ENCODE measurements around the gene MFAP3. TPM values are rescaled to one million over a fixed set of nuclear protein-coding genes. Genes with fewer than 3 reads are reported as not detected.

MFAP3 gene
- total RNA-seq (24.2 TPM), polyA plus RNA-seq (3.5 TPM)
- long read RNA-seq, donor 1, result 0 reads
- long read RNA-seq, donor 2, result 0 reads
- long read RNA-seq, donor 3, result 0 reads
- long read RNA-seq, donor 4, partial matches to known transcripts, result 0 of 1 reads
- long read RNA-seq, donor 4, other reads (novel, unspliced or antisense), result 0 of 1 reads
- long read RNA-seq, donor 5, transcript MFAP3-212 (3 exons, 643 nt), result major isoform, 8 of 9 reads
- long read RNA-seq, donor 5, partial matches to known transcripts, result 0 of 9 reads
- long read RNA-seq, donor 5, other reads (novel, unspliced or antisense), result 0 of 9 reads
- long read RNA-seq, donor 6, partial matches to known transcripts, result 0 of 3 reads
- long read RNA-seq, donor 6, other reads (novel, unspliced or antisense), result 0 of 3 reads
- long read RNA-seq, donor 7, partial matches to known transcripts, result 0 of 3 reads
- long read RNA-seq, donor 7, other reads (novel, unspliced or antisense), result 0 of 3 reads
- long read RNA-seq, donor 8, partial matches to known transcripts, result 0 of 2 reads
- long read RNA-seq, donor 8, other reads (novel, unspliced or antisense), result 0 of 2 reads
- long read RNA-seq, donor 9, partial matches to known transcripts, result 0 of 2 reads
- long read RNA-seq, donor 9, other reads (novel, unspliced or antisense), result 0 of 2 reads
- long read RNA-seq, donor 10, partial matches to known transcripts, result 0 of 5 reads
- long read RNA-seq, donor 10, other reads (novel, unspliced or antisense), result 0 of 5 reads

DNA sequence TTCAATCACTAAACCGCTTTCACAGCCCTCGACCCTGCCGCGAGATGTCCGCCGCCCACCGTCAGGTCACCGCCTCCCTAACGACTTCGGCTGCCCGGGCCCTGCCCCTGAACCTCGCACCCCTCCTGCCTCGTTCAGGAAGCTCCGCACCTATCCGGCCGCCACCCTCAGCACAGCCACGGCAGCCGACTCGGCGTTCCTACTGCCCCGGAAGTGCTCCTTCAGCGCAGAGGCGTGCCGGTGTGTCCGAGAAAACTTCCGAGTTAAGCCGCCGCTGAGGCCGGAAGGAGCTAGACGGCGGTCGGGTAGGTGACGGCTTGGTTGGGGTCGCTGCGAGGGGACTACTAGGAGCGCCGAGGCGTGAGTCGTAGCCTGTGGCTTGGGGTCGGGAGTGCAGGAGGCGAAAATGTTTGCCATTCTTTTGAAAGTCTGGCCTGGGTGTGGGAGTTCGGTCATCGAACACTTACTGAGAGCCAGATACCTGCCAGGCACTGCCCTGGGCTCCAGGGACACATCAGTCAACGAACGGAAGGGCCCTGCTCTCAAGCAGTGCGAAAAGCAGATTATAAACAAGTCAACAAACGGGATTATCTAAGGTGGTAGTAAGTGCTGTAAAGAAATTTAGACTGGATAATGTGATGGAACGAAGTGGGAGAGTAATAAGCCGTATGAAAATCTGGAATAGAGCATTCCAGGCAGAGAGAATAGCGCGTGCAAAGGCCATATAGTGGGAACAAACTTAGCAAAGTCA, at the start of gene MFAP3, which contains the start of gene FAM114A2:
MFAP3 (plus strand) TSS at position 261 of the 751 bp plus-strand sequence. CDS start 10,756 bp downstream, outside the sequence.
FAM114A2 (minus strand) TSS at position 204 of the 751 bp plus-strand sequence. CDS start 3,957 bp downstream, outside the sequence.
- WGBS, result 2% methylated on average over 51 of the region's 51 CpGs
- H3K4me1 ChIP-seq (ENCODE audit: control insufficient read depth in 2 of 2, insufficient read depth in 2 of 2, low read length in 2 of 2), result no peaks in the 10 kb centered on the region
- DNase-seq (ENCODE audit: low read depth in 6 of 9, low spot score in 9 of 9), result peak; percentile 66 to 92 (median 75)

GRCh38 chr5:153991168-153991567, 47.6 kb upstream of the MFAP3 start:
- Histone ChIP-seq H3K36me3 (ENCODE audit: control insufficient read depth in 2 of 2, insufficient read depth in 2 of 2, low read length in 1 of 2) (peaks cover 0 to 6% of the 10 kb centered on the region in 2 donors), H3K4me3 (ENCODE audit: low read length in 2 of 2) (no peak overlapping the region), H3K27me3 (ENCODE audit: control insufficient read depth in 2 of 2, insufficient read depth in 1 of 2, low read length in 1 of 2) (no peaks in the 10 kb centered on the region), H3K9me3 (ENCODE audit: control insufficient read depth in 2 of 2, insufficient read depth in 1 of 2, low read length in 1 of 2) (no peaks in the 10 kb centered on the region), H3K4me1 (ENCODE audit: control insufficient read depth in 2 of 2, insufficient read depth in 2 of 2, low read length in 2 of 2) (no peaks in the 10 kb centered on the region), H3K27ac (ENCODE audit: low read depth in 1 of 2, low read length in 1 of 2) (no peak overlapping the region)
- no peak for DNase-seq (ENCODE audit: low read depth in 6 of 9, low spot score in 9 of 9)

More for the DNA sequence above, at the start of gene MFAP3, which contains the start of gene FAM114A2:
- peak within 1 kb of the TSS; percentile 59 to 64 for H3K4me3 ChIP-seq (ENCODE audit: low read length in 2 of 2)
- H3K27me3 ChIP-seq (ENCODE audit: control insufficient read depth in 2 of 2, insufficient read depth in 1 of 2, low read length in 1 of 2), result no peaks in the 10 kb centered on the region
- H3K9me3 ChIP-seq (ENCODE audit: control insufficient read depth in 2 of 2, insufficient read depth in 1 of 2, low read length in 1 of 2), result no peaks in the 10 kb centered on the region
- H3K36me3 ChIP-seq (ENCODE audit: control insufficient read depth in 2 of 2, insufficient read depth in 2 of 2, low read length in 1 of 2), result no peaks in the 10 kb centered on the region
- H3K27ac ChIP-seq (ENCODE audit: low read depth in 1 of 2, low read length in 1 of 2), result peak within 1 kb of the TSS; percentile 86 to 89

DNA sequence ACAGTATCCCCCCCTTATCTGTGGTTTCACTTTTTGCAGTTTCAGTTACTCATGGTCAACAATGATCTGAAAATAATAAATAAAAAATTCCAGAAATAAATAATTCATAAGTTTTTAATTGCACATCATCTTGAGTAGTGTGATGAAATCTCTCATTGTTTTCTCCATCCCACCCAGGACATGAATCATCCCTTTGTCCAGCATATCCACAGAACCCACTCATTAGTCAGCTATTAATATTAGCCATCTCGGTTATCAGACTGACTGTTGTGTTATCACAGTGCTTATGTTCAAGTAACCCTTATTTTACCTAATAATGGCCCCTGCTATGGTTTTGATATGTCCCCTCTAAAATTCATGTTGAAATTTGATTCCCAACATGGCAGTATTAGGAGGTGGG, 40.8 kb upstream of the MFAP3 start:
- no peaks in the 10 kb centered on the region for H3K27me3 ChIP-seq (ENCODE audit: control insufficient read depth in 2 of 2, insufficient read depth in 1 of 2, low read length in 1 of 2)
- H3K9me3 ChIP-seq (ENCODE audit: control insufficient read depth in 2 of 2, insufficient read depth in 1 of 2, low read length in 1 of 2), result no peaks in the 10 kb centered on the region
- no peaks in the 10 kb centered on the region for H3K4me1 ChIP-seq (ENCODE audit: control insufficient read depth in 2 of 2, insufficient read depth in 2 of 2, low read length in 2 of 2)
- H3K4me3 ChIP-seq (ENCODE audit: low read length in 2 of 2), result no peak overlapping the region
- WGBS, result 98% methylated on average over 1 of the region's 1 CpG
- peaks cover 0 to 8% of the 10 kb centered on the region in 2 donors for H3K36me3 ChIP-seq (ENCODE audit: control insufficient read depth in 2 of 2, insufficient read depth in 2 of 2, low read length in 1 of 2)
- H3K27ac ChIP-seq (ENCODE audit: low read depth in 1 of 2, low read length in 1 of 2), result no peak overlapping the region
- no peak for DNase-seq (ENCODE audit: low read depth in 6 of 9, low spot score in 9 of 9)

GRCh38 chr5:153998768-153999167, 40.0 kb upstream of the MFAP3 start:
- peaks cover 0 to 7% of the 10 kb centered on the region in 2 donors for H3K36me3 ChIP-seq (ENCODE audit: control insufficient read depth in 2 of 2, insufficient read depth in 2 of 2, low read length in 1 of 2)
- no peaks in the 10 kb centered on the region for H3K4me1 ChIP-seq (ENCODE audit: control insufficient read depth in 2 of 2, insufficient read depth in 2 of 2, low read length in 2 of 2)
- H3K27me3 ChIP-seq (ENCODE audit: control insufficient read depth in 2 of 2, insufficient read depth in 1 of 2, low read length in 1 of 2), result no peaks in the 10 kb centered on the region
- H3K27ac ChIP-seq (ENCODE audit: low read depth in 1 of 2, low read length in 1 of 2), result no peak overlapping the region
- no peak for DNase-seq (ENCODE audit: low read depth in 6 of 9, low spot score in 9 of 9)
- no peak overlapping the region for H3K4me3 ChIP-seq (ENCODE audit: low read length in 2 of 2)
- 100% methylated on average over 1 of the region's 1 CpG for WGBS
- H3K9me3 ChIP-seq (ENCODE audit: control insufficient read depth in 2 of 2, insufficient read depth in 1 of 2, low read length in 1 of 2), result no peaks in the 10 kb centered on the region

DNA sequence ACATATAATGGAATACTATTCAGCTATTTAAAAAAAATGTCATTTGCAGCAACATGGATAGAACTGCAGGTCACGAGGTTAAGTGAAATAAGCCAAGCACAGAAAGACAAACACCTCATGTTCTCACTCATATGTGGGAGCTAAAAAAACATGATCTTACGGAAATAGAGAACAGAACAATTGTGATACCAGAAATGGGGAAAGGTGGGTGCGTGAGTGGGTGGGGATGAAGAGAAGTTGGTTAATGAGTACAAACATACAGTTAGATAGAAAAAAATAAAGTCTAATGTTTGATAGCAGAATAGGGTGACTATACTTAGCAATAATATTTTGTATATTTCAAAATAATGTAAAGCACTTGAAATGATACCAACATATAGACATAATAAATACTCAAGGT, 38.8 kb upstream of the MFAP3 start:
- WGBS, result 98% methylated on average over 3 of the region's 3 CpGs
- Histone ChIP-seq H3K4me3 (ENCODE audit: low read length in 2 of 2) (no peak overlapping the region), H3K9me3 (ENCODE audit: control insufficient read depth in 2 of 2, insufficient read depth in 1 of 2, low read length in 1 of 2) (no peaks in the 10 kb centered on the region), H3K27ac (ENCODE audit: low read depth in 1 of 2, low read length in 1 of 2) (no peak overlapping the region), H3K4me1 (ENCODE audit: control insufficient read depth in 2 of 2, insufficient read depth in 2 of 2, low read length in 2 of 2) (no peaks in the 10 kb centered on the region), H3K27me3 (ENCODE audit: control insufficient read depth in 2 of 2, insufficient read depth in 1 of 2, low read length in 1 of 2) (no peaks in the 10 kb centered on the region), H3K36me3 (ENCODE audit: control insufficient read depth in 2 of 2, insufficient read depth in 2 of 2, low read length in 1 of 2) (peaks cover 0 to 7% of the 10 kb centered on the region in 2 donors)
- no peak for DNase-seq (ENCODE audit: low read depth in 6 of 9, low spot score in 9 of 9)

DNA sequence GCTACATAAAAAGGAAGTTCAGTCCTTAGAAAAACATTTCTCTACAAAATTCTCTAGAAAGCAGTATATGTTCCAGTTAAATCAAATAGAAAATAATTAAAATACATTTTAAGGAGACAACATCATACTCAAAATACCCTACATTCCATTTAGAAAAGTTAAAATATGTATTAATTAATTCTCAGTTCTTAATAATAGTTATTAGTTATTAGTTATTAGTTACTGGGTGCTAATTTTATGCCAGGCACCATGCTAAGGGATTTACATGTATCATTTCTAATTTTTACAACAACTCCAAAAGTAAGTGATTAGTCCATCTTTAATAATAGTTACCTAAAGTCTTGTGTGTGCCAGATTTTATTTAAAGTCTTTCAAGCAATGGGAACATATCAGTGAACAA, 38.1 kb upstream of the MFAP3 start:
- Histone ChIP-seq H3K36me3 (ENCODE audit: control insufficient read depth in 2 of 2, insufficient read depth in 2 of 2, low read length in 1 of 2) (peaks cover 0 to 7% of the 10 kb centered on the region in 2 donors), H3K27me3 (ENCODE audit: control insufficient read depth in 2 of 2, insufficient read depth in 1 of 2, low read length in 1 of 2) (no peaks in the 10 kb centered on the region), H3K9me3 (ENCODE audit: control insufficient read depth in 2 of 2, insufficient read depth in 1 of 2, low read length in 1 of 2) (no peaks in the 10 kb centered on the region), H3K4me1 (ENCODE audit: control insufficient read depth in 2 of 2, insufficient read depth in 2 of 2, low read length in 2 of 2) (no peaks in the 10 kb centered on the region), H3K4me3 (ENCODE audit: low read length in 2 of 2) (no peak overlapping the region), H3K27ac (ENCODE audit: low read depth in 1 of 2, low read length in 1 of 2) (no peak overlapping the region)
- no peak for DNase-seq (ENCODE audit: low read depth in 6 of 9, low spot score in 9 of 9)

GRCh38 chr5:154002093-154002492, 36.7 kb upstream of the MFAP3 start:
- Histone ChIP-seq H3K27ac (ENCODE audit: low read depth in 1 of 2, low read length in 1 of 2) (peak overlapping the region in 1 of 2 donors; percentile 14), H3K36me3 (ENCODE audit: control insufficient read depth in 2 of 2, insufficient read depth in 2 of 2, low read length in 1 of 2) (peaks cover 0 to 7% of the 10 kb centered on the region in 2 donors)
- no peak for DNase-seq (ENCODE audit: low read depth in 6 of 9, low spot score in 9 of 9)

DNA sequence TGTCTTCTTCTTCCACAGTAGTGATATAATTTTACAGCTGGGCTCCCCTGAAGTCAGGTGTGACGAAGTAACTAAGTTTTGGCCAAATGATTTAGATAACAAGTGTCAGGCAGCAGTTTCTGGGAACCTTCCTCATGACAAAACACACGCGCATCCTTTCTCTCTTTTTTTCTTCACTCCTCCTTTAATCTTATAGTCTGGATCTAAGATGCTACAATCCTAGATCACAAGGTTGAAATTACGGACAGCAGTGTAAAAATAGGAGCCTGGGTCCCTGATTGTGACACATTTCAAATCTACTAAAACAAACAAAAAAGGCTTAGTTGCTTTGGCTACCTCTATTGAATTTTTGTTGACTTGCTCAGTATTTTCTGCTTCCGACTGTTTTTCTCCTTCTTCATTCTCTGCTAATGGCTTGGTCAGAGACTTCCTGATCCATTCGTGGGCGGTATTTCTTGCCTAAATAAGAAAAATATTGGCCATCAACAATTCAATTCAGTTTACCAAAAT, 36.2 kb upstream of the MFAP3 start:
- Histone ChIP-seq H3K27ac (ENCODE audit: low read depth in 1 of 2, low read length in 1 of 2) (peak overlapping the region in 1 of 2 donors; percentile 23), H3K9me3 (ENCODE audit: control insufficient read depth in 2 of 2, insufficient read depth in 1 of 2, low read length in 1 of 2) (no peaks in the 10 kb centered on the region), H3K4me1 (ENCODE audit: control insufficient read depth in 2 of 2, insufficient read depth in 2 of 2, low read length in 2 of 2) (no peaks in the 10 kb centered on the region), H3K4me3 (ENCODE audit: low read length in 2 of 2) (no peak overlapping the region), H3K27me3 (ENCODE audit: control insufficient read depth in 2 of 2, insufficient read depth in 1 of 2, low read length in 1 of 2) (no peaks in the 10 kb centered on the region), H3K36me3 (ENCODE audit: control insufficient read depth in 2 of 2, insufficient read depth in 2 of 2, low read length in 1 of 2) (peaks cover 0 to 7% of the 10 kb centered on the region in 2 donors)
- DNase-seq (ENCODE audit: low read depth in 6 of 9, low spot score in 9 of 9), result no peak
- WGBS, result 96% methylated on average over 7 of the region's 7 CpGs

More at GRCh38 chr5:154002093-154002492, 36.7 kb upstream of the MFAP3 start:
- Histone ChIP-seq H3K27me3 (ENCODE audit: control insufficient read depth in 2 of 2, insufficient read depth in 1 of 2, low read length in 1 of 2) (no peaks in the 10 kb centered on the region), H3K4me1 (ENCODE audit: control insufficient read depth in 2 of 2, insufficient read depth in 2 of 2, low read length in 2 of 2) (no peaks in the 10 kb centered on the region), H3K4me3 (ENCODE audit: low read length in 2 of 2) (no peak overlapping the region), H3K9me3 (ENCODE audit: control insufficient read depth in 2 of 2, insufficient read depth in 1 of 2, low read length in 1 of 2) (no peaks in the 10 kb centered on the region)
- WGBS, result 93% methylated on average over 4 of the region's 4 CpGs
